Fibroblast of skin of abdomen (primary cell): ENCODE results near the gene RPS14.
"Not testable (repeated sequence)": the region's sequence is repeated elsewhere in the genome, so short reads cannot be mapped to it uniquely, and the experiment has no call there.

Experiments used
- DNase-seq: peaks from one replicate; pipeline ENCODE4 v3.0.0-alpha.2; 2013

Gene RPS14

DNA sequence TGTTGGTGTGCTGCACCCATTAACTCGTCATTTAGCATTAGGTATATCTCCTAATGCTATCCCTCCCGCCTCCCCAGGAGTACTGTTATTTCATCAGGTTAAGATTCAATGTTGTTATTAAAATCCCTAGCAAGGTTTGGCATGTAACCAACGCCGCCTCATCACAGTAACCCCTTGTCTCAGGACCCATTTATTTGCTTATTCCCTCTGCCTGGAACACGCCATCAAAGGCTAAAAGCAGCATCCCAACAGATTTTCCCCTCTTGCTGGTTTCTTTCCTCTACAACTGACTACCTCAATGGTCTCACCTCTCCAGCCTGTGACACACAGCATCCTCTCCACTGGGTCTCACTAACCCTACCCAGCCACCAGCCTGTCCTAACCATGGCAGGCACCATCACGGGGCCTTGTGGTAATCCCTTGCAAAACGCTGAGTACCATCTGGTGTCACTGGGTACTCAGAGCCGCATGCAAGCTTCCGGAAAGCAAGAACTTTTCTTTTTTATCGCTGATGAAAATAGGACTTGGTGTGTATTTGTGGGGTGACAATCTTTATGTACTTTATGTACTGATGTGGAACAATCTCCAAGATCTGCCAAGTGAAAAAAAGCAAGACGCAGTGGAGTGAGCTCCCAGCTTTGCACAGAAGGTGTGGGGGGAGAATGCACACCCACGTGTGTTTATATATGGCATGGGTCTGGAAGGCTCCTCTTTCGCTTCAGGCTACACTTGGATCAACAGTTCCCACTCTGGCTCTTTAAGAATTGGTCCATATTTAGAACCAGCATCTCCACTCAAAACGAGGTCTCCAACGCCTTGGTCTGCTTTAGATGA is 6.1 kb downstream of the RPS14 start:
- DNase-seq: no peak

GRCh38 chr5:150442699-150443080 is 6.8 kb downstream of the RPS14 start:
- DNase-seq: no peak

DNA sequence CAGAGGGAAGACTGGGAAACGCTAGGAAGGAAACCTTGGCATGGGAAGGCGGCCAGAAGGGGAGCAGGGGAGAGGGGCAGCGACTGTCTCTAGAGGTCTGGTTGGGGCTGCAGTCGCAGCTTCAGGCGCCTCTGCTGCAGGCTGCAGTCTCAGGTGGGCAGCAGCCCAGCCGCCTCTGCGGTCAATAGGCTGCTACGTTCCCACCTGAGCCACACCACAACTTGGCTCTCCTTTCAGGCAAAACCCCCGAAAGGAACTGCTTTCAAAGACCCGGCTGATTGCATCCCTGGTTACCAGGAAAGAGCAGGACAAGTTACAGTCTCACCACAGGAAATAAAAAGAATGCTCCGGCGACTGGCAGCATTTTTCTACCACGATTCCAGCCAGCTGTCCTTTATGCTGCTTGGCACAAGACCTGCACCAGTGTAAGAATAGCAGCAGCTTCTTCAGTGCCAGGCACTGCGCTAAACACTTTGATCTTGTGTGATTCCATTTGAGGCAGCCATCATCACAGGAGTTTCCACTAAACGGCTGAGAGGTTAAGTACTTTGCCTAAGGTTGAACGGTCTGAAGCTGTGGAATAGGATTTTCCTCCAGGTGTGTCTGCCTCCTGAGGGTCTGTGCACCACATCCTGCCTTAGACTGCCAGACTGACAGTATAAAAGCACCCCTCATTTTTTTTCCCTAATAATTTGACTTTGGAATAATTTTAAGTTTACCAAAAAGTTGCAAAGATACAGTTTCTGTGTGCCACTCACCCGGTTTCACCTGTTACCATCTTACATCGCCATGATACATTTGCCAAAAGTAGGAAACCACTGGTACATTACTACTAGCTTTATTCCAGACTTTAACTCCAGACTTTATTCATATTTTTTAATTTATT is 7.5 kb downstream of the RPS14 start:
- DNase-seq: no peak

DNA sequence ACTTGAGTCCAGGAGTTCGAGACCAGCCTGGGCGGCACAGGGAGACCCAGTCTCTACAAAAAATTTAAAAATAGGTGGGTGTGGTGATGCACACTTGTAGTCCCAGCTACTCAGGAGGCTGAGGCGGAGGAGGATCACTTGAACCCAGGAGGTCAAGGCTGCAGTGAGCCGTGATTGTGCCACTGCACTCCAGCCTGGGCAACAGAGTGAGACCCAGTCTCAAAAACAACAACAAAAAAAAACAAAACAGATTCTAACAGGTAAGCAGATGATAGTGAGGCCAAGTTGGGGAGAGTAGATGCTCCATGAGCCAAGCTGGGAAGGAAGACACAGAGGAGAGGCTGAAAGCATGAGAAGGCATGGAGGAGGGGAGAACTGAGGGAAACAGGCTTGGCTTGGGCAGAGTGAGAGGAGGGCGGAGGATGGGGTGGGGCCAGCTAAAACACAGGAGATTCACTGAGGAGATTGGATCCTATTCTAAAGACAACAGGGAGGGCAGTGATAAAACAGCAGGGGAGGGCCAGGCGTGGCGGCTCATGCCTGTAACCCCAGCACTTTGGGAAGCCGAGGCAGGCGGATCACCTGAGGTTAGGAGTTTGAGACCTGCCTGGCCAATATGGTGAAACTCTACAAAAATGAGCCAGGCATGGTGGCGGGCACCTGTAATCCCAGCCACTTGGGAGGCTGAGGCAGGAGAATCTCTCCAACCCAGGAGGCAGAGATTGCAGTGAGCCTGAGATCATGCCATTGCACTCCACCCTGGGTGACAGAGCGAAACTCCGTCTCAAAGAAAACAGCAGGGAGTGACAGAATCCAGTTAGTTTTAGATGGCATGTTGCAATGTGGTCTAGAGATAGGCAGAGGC is 8.4 kb downstream of the RPS14 start:
- no peak for DNase-seq

DNA sequence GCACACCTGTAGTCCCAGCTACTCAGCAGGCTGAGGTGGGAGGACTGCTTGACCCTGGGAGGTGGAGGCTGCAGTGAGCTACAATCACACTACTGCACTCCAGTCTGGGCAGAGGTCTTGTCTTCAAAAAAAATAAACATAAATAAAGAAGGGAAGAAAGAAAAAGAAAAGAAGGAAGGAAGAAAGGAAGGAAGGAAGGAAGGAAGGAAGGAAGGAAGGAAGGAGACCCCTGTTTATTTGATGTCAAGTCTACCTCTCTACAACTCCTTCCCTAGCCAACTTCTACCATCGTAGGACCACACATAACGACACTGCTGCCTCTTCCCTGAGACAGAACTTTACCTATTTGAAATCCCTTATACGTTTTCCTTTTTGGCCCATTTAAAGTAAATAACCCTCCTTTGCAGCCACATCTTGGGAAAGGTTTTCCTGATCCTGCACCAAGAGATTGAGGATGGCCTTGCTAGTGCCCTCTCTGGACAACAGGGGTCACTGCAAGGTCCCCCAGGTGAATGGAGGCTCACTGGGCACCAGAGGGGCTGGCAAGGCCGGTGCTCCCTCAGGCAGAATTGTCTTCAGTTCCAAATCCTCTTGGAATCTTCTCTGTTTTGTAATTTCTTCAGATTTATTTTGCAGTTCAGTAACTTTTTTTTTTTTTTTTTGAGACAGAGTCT is 10.5 kb downstream of the RPS14 start:
- no peak for DNase-seq

DNA sequence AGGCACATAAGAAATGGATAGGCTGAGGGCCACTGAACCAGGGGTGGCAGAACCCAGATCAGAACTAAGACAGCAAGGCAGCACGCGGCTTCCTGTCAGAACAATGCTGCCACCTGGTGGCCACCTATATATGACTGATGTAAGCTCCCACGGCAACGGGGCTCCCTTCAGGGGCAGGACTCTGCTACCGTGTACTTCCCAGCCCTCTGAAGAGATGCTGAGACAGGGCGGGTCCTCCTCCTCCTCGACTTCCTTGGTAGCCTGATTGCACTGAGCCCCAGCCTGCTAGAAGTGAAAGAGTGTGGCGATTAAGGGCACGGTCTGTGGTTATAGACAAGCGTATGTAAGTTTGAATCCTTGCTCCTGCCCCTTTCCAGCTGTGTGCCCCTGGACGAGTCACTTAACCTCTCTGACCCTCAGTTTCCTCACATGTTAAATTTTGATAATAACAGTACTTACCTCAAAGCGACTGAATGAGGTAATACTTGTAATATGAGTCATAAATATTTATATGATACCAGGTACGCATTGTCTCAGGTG is 13.3 kb downstream of the RPS14 start:
- peak; percentile 82 for DNase-seq

GRCh38 chr5:150434464-150434863 is 15.1 kb downstream of the RPS14 start:
- peak; percentile 88 for DNase-seq

GRCh38 chr5:150431574-150431973 is 18.0 kb downstream of the RPS14 start:
- DNase-seq: no peak

GRCh38 chr5:150431048-150431447 is 18.5 kb downstream of the RPS14 start:
- DNase-seq: no peak

DNA sequence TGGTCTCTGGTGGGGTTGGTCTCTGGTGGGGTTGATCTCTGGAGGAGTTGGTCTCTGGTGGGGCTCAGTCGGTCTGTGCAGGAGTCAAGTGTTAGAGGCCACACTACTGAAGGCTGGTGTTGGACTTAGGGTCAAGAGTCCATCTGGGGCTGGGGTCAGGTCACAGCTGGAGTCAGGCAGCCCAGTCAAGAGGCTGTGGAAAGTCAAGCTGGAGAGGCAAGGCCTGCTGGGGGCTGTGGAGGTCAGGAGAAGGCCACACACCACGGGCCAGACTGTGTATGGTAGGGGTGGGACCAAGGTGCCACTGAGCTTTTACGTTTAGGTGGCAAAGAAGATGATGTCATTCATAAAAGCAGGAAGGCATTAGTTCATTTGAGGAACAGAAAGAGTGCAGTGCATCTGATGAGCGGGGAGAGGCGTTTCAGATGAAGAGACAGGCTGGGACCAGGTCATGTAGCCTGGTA is 20.1 kb downstream of the RPS14 start:
- no peak for DNase-seq

DNA sequence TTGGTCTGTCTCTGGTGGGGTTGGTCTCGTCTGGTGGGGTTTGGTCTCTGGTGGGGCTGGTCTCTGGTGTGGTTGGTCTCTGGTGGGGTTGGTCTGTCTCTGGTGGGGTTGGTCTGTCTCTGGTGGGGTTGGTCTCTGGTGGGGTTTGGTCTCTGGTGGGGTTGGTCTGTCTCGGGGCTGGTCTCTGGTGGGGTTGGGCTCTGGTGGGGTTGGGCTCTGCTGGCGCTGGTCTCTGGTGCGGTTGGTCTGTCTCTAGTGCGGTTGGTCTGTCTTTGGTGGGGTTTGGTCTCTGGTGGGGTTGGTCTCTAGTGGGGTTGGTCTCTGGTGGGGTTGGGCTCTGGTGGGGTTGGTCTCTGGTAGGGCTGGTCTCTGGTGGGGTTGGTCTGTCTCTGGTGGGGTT is 20.6 kb downstream of the RPS14 start:
- DNase-seq: no peak

DNA sequence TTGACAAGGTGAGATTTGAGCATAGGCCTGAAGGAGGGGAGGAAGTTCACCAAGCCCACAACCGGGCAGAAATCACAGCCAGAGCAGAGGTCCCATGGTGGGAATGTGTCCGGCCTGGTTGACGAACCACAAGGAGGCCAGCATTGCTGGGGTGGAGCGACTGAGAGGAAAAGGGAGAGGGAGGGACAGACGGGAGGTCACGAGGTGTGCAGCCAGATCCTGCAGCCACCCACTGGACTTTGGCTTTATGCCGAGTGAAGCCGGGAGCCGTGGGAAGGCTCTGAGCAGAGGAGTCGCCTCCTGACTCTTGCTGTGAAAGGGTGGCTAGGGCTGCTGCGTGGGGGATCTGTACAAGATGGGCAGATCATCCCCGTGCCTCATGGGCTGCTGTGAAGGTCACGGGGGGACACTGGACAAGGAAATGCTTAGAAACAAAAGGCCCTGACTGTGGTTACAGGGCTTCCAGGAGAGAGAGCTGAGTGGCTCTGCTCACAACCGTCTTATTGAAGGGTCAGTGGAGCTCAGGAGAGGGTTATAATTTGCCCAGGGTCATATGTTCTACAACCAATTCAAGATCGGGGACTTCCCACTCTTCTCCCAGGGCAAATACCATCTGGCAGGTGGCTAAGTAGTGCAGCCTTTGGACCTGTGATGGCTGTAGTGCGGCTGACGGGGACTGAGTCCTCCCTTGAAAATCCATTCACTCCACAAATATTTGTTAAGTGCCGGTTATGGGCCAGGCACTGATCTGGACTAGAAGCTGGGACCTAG is 21.2 kb downstream of the RPS14 start:
- no peak for DNase-seq

DNA sequence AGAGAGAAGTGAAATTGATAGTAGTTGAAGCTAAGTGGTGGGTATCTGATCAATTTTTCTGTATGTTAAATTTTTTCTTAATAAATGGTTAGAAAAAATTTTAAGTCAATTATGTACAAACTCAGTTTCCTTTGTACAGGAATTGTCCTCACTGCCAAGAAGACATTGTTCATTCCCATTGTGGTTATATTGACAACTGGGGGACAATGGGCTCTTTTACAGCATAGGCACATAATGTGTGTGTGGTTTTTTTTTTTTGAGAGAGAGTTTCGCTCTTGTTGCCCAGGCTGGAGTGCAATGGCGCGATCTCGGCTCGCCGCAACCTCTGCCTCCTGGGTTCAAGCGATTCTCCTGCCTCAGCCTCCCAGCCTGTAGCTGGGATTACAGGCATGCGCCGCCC is 23.4 kb downstream of the RPS14 start:
- not testable (repeated sequence) for DNase-seq

- DNase-seq: no peak
Measured at GRCh38 chr5:150422758-150423157, 26.8 kb downstream of the RPS14 start.

DNA sequence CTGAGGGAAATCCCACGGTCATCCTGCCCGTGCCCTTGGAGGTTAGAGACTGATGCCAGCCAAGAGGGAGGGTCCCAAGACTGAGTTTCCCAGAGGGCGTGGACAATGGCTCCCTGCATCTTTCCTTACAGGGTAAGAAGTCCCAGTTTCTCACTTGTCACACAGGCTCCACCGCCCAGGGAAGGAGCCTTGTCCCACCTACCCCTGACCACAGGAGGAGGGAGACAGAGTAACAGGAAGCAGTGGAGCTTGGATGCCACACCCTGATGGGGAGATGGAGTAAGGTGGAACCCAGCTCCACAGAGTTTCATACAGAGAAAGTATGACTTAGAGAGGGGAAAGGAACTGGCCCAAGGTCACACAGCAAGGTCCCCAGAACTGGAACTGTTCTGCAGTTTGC is 27.5 kb downstream of the RPS14 start:
- DNase-seq: no peak

GRCh38 chr5:150419630-150420270 is 29.8 kb downstream of the RPS14 start:
- DNase-seq: no peak

DNA sequence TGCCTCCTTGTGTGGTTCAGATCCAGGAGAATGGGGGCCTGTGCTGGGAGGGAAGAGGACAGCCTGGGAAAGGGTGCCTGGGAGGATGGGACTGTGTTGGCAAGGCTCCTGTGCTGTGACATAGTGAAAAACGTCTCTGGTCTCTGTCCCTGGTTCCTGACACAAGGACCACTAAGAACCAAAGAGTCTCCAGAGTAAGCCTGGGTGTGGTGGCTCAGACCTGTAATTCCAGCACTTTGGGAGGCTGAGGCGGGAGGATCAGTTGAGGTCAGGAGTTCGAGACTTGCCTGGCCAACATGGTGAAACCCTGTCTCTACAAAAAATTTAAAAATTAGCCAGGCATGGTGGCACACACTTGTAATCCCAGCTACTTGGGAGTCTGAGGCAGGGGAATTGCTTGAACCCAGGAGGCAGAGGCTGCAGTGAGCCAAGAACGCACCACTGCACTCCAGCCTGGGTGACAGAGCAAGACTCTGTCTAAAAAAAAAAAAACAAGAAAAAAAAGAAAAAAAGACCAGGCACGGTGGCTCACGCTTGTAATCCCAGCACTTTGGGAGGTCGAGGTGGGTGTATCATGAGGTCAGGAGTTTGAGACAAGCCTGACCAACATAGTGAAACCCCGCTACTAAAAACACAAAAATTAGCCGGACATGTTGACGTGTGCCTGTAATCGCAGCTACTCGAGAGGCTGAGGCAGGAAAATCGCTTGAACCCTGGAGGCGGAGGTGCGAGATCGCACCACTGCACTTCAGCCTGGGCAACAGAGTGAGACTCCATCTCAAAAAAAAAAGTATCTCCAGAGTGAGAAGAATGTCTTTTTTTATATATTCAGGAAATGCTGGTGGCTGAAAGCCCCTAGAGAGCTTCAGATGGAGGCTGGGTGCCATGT is 35.4 kb downstream of the RPS14 start:
- not testable (repeated sequence) for DNase-seq

DNA sequence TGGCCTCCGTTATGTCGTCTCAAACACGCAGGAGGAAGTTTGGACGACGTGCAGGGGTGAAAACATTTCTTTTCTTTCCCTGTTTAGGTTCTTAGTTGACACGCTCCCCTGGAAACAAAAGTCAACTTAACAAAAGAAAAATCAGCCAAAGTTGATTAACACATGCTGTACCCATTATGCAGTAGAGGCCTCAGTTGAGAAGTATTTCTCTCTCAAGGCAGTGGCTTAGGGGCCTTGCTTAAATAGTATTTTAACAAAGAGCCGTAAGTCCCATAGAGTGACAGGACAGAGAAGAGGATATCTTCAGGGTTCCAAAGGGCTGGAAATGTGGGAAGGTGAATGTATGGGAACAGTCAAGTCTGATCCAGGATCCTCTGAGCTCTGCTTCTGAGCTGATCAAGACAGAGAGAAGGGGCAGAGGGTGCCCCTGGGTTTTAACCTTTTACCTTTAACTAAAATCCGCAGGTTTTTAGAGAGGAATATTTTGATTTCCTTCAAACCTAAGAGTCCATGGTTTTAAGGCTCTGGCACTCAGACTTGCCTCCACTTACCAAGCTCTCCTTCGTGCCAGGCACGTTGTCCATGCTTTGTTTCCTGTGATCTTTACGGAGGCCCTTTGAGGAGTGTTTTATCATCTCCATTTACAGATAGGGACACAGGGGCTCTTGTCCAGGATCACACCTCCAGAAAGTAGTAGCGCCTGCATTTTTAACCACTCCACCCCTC is 36.2 kb downstream of the RPS14 start:
- no peak for DNase-seq
